ENCODE results near the gene MAGEA8.

DNA sequence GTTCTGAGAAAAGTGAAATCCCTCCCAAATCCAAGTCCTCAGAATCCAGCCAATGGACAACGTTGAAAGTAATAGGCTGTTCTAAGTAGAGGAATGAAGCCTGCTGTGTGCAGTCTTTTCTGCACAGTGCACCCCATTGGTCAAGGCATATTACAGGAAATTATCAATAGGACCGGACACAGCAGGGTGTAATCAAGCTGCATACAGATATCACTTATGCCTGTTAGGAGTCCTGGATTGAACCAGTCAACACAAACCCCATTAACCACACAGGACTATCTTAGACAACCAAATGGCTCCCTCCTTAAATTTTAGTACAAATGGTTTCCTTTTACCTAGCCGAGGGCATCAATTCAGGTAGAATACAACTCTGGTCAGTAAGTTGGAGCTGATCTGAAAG, 34.2 kb upstream of the MAGEA8 start:
- TF ChIP-seq, protein P1, sequence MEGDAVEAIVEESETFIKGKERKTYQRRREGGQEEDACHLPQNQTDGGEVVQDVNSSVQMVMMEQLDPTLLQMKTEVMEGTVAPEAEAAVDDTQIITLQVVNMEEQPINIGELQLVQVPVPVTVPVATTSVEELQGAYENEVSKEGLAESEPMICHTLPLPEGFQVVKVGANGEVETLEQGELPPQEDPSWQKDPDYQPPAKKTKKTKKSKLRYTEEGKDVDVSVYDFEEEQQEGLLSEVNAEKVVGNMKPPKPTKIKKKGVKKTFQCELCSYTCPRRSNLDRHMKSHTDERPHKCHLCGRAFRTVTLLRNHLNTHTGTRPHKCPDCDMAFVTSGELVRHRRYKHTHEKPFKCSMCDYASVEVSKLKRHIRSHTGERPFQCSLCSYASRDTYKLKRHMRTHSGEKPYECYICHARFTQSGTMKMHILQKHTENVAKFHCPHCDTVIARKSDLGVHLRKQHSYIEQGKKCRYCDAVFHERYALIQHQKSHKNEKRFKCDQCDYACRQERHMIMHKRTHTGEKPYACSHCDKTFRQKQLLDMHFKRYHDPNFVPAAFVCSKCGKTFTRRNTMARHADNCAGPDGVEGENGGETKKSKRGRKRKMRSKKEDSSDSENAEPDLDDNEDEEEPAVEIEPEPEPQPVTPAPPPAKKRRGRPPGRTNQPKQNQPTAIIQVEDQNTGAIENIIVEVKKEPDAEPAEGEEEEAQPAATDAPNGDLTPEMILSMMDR (IDR thresholded peaks at IDR 0.05; ENCODE audit: insufficient read depth, low read depth, low read length): no peak
- TF ChIP-seq EZH2 (IDR thresholded peaks at IDR 0.05; ENCODE audit: insufficient read depth, low read length): no peak

Data from astrocyte (in vitro differentiated cells and primary cell).